Neutrophil (primary cell): Measurements from ENCODE around the gene HOXA10.

Source experiments
- H3K27ac ChIP-seq: fragments of 200-600 bp; sonication (generic); 2 replicates; pipeline ENCODE4 v1.5.1; 2016; ENCODE audit warnings: mild to moderate bottlenecking, moderate library complexity
- H3K27me3 ChIP-seq: fragments of 200-600 bp; sonication (generic); 2 replicates; pipeline ENCODE4 v1.6.0; 2016; ENCODE audit warnings: mild to moderate bottlenecking
- H3K36me3 ChIP-seq: fragments of 200-600 bp; sonication (generic); 2 replicates; pipeline ENCODE4 v1.5.1; 2017
- H3K4me1 ChIP-seq, 2 experiments: fragments of 200-600 bp in 1 of 2; sonication (generic) in 1 of 2; 1 replicate in 1 of 2; 2 replicates in 1 of 2; pipeline versions ENCODE4 v1.5.1 to v1.6.1; 2013 to 2016; ENCODE audit warnings: low read depth in 1 of 2, low read length in 1 of 2, mild to moderate bottlenecking in 1 of 2, moderate library complexity in 1 of 2; ENCODE audit not compliant: control insufficient read depth in 1 of 2, insufficient read depth in 1 of 2
- H3K4me3 ChIP-seq, 2 experiments: fragments of 200-600 bp in 1 of 2; sonication (generic) in 1 of 2; 1 replicate in 1 of 2; 2 replicates in 1 of 2; pipeline ENCODE4 v1.5.1; 2013 to 2016; ENCODE audit warnings: low read depth in 1 of 2, low read length in 1 of 2, mild to moderate bottlenecking in 1 of 2, moderate library complexity in 1 of 2
- H3K9me3 ChIP-seq: fragments of 200-600 bp; sonication (generic); 2 replicates; pipeline ENCODE4 v1.5.1; 2016
- CTCF ChIP-seq: fragments of 200-600 bp; sonication (generic); IDR thresholded peaks from 2 replicates; pipeline ENCODE4 v1.5.1; 2016; ENCODE audit warnings: antibody characterized with exemption

The HOXA10 gene

DNA sequence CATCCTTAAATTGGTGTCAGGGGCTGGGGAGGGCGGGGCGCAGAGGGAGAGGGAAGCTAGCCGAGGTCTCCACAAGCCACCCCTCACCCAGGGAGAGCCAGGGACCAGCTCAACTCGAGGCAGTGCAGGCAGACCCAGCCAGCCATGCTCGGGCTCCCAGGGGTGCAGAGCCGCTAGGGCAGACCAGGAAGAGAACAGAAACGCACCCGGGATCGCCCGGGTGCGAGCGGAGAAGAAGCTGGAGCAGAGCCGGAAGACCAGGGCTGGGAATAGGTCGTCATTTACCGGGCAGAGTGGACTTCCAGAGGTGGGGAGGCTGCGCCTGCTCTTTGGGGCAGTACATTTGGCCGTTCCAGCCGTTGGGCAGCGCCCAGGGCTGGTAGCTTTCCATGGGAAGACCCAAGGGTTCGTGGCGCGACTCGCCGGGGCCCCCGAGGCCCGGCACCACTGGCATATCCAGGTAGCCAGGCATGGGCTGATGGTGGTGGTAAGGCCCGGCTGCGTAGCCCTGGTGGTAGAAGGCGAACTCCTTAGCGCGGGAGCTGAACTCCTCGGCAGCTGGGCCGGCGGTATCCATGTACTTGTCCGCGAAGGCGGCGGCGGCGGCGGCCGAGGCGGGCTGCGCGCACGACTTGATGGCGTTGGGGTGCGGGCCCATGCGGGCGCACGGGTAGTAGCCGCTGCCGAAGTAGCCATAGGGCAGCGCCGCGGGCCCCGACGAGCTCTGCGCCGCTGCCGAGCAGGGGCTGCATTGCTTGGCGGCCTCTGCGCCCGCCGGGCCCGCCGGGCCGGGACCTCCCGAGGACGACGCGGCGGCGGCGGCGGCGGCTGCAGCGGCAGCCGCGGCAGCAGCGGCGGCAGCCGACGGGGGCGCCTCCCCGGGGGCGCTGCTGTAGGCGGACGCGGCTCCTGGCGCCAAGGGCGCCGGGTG, 25.0 kb upstream of the HOXA10 start:
- TF ChIP-seq CTCF, result no peak
- H3K27ac ChIP-seq, result no peak overlapping the region
- H3K36me3 ChIP-seq, result no peaks in the 10 kb centered on the region
- peaks cover 99% of the 10 kb centered on the region for H3K27me3 ChIP-seq
- no peaks in the 10 kb centered on the region for H3K9me3 ChIP-seq
- peak overlapping the region in 1 of 2 experiments; percentile 24 for H3K4me3 ChIP-seq
- H3K4me1 ChIP-seq, result peaks cover 36 to 43% of the 10 kb centered on the region in 2 experiments

GRCh38 chr7:27198138-27198841, 24.2 kb upstream of the HOXA10 start:
- Histone ChIP-seq H3K36me3 (no peaks in the 10 kb centered on the region), H3K4me1 (peaks cover 40 to 49% of the 10 kb centered on the region in 2 experiments), H3K27me3 (peaks cover 99% of the 10 kb centered on the region), H3K9me3 (no peaks in the 10 kb centered on the region), H3K4me3 (no peak overlapping the region), H3K27ac (no peak overlapping the region)
- no peak for TF ChIP-seq CTCF

DNA sequence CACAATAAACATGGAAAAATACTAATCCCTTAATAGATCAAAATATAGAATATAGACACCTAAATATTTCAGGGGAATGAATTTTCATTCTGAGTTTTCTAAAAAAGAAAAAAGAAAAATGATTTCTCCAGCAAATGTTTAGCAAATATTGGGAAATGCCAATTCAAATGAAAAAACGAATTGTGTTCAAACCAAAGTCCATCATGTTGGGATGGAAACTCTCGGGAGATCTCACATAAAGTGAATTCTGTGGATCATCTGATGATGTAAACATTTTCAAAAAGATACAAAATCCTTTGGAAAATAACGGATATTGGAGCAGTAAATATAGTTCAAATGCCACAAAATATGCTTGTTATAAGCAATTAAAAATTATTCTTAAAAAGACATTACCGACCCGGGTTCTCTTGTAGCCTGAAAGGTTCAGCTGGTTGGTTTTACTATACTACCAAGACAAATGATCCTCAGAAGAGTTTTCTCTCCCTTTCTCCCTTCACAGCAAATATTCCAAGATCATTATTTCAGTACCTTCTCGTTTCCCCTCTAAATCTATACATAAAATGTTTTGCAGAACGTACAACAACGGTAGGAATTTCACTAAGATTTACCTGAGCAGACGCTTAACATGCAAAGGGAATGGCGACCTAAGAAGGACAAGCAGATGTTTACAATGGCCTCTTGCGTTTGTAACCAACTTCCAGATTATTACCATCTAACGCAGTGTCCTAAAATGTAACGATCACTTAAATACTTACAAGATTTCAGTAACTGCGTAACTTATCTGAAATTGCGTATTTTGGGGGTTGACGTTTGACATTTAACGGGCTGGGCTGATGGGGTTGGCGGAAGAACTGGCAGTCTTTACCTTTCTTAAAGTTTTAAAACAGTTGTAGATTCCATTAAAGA, 23.3 kb upstream of the HOXA10 start:
- peaks cover 99% of the 10 kb centered on the region for H3K27me3 ChIP-seq
- H3K36me3 ChIP-seq, result no peaks in the 10 kb centered on the region
- TF ChIP-seq CTCF, result no peak
- no peaks in the 10 kb centered on the region for H3K9me3 ChIP-seq
- no peak overlapping the region for H3K4me3 ChIP-seq
- H3K4me1 ChIP-seq, result peaks cover 46 to 57% of the 10 kb centered on the region in 2 experiments
- H3K27ac ChIP-seq, result no peak overlapping the region

DNA sequence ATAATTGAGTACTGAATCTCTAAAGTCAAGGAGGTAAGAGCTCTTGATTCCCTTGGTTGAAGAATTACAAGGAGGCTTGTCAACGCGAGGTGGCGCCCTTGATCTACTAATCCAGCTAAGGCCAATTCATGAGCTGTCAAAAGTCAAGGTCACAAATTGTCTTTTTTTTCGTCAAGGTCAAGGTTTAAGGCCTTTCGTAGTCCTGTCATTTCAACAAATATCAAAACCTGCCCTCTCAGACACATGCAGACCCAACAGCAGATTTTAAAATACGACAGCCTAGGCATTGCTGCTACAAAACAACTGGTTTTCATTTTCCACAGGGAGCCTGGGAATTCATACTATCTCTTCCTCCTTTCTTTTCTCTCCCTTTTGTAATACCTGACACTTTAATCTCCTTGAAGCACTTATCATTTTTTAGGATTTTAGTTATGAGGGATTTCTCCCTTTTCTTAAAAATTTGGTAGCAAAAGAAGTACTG, 22.2 kb upstream of the HOXA10 start:
- Histone ChIP-seq H3K27me3 (peaks cover 99% of the 10 kb centered on the region), H3K27ac (no peak overlapping the region), H3K4me1 (peaks cover 42 to 56% of the 10 kb centered on the region in 2 experiments), H3K36me3 (no peaks in the 10 kb centered on the region), H3K4me3 (no peak overlapping the region), H3K9me3 (no peaks in the 10 kb centered on the region)
- TF ChIP-seq CTCF, result peak; percentile 56
